GM12878 (cell line): Measurements from ENCODE around the gene ANP32D. TPM values are rescaled to one million over a fixed set of nuclear protein-coding genes. Genes with fewer than 3 reads are reported as not detected.

Experiments
- ASH2L ChIP-seq: fragments of 300-600, 200-600 bp; sonication (generic); IDR thresholded peaks from 2 replicates; pipeline ENCODE4 v1.6.1; 2017; ENCODE audit warnings: low read depth, mild to moderate bottlenecking, borderline replicate concordance
- BACH1 ChIP-seq: fragments of 450-650 bp; IDR thresholded peaks from 2 replicates; pipeline ENCODE4 v1.6.1; 2017; ENCODE audit warnings: mild to moderate bottlenecking, borderline replicate concordance
- CBFB ChIP-seq: IDR thresholded peaks from 2 replicates; pipeline ENCODE4 v1.6.1; 2016; ENCODE audit warnings: antibody characterized with exemption, low read depth
- CBX3 ChIP-seq: fragments of 200-600 bp; sonication (generic); IDR thresholded peaks from 2 replicates; pipeline ENCODE4 v1.6.1; 2016; ENCODE audit warnings: low read depth, borderline replicate concordance
- CBX5 ChIP-seq: sonication (generic); IDR thresholded peaks from 2 replicates; pipeline ENCODE4 v1.6.1; 2016; ENCODE audit warnings: low read depth, moderate library complexity, mild to moderate bottlenecking, inconsistent platforms
- E2F4 ChIP-seq: IDR thresholded peaks from 2 replicates; pipeline ENCODE4 v1.6.1; 2012; ENCODE audit warnings: low read depth, low read length, improper control_type of control experiment
- EED ChIP-seq: sonication (generic); IDR thresholded peaks from 2 replicates; pipeline ENCODE4 v1.6.1; 2016; ENCODE audit warnings: antibody characterized with exemption, low read depth
- EGR1 ChIP-seq, 2 experiments: IDR thresholded peaks; 1 replicate in 1 of 2; 2 replicates in 1 of 2; pipeline ENCODE4 v1.6.1; 2011 to 2012; ENCODE audit warnings: low read depth in 2 of 2, low read length in 2 of 2, borderline replicate concordance in 1 of 2, mild to moderate bottlenecking in 1 of 2, moderate library complexity in 1 of 2
- GABPA ChIP-seq: IDR thresholded peaks from 2 replicates; pipeline ENCODE4 v1.6.1; 2014; ENCODE audit warnings: antibody characterized with exemption, low read depth, mild to moderate bottlenecking, inconsistent platforms
- HDAC2 ChIP-seq: fragments of 200-600 bp; sonication (generic); IDR thresholded peaks from 2 replicates; pipeline ENCODE4 v1.6.1; 2017
- IKZF1 ChIP-seq: fragments of 450-650 bp; conservative IDR thresholded peaks from 2 replicates; pipeline ENCODE4 v1.6.1; 2017; ENCODE audit warnings: antibody characterized with exemption, mild to moderate bottlenecking
- JUND ChIP-seq: IDR thresholded peaks from 2 replicates; pipeline ENCODE4 v1.6.1; 2012; ENCODE audit warnings: low read depth, mild to moderate bottlenecking, low read length, improper control_type of control experiment, moderate library complexity
- MTA3 ChIP-seq: IDR thresholded peaks from 2 replicates; pipeline ENCODE4 v1.6.1; 2012; ENCODE audit warnings: low read length, inconsistent platforms, borderline replicate concordance
- MYB ChIP-seq: fragments of 150-350 bp; IDR thresholded peaks from 2 replicates; pipeline ENCODE4 v1.6.1; 2014; ENCODE audit warnings: mild to moderate bottlenecking, low read depth, low read length, borderline replicate concordance
- NFXL1 ChIP-seq: fragments of 450-650 bp; IDR thresholded peaks from 2 replicates; pipeline ENCODE4 v1.6.1; 2017; ENCODE audit warnings: antibody characterized with exemption, mild to moderate bottlenecking, borderline replicate concordance
- NKRF ChIP-seq: fragments of 450-650 bp; conservative IDR thresholded peaks from 2 replicates; pipeline ENCODE4 v1.6.1; 2017; ENCODE audit warnings: mild to moderate bottlenecking, moderate library complexity
- POU2F2 ChIP-seq: IDR thresholded peaks from 3 replicates; pipeline ENCODE4 v1.6.1; 2011; ENCODE audit warnings: low read depth, mild to moderate bottlenecking, low read length, borderline replicate concordance
- RB1 ChIP-seq: fragments of 450-650 bp; formaldehyde crosslinking; IDR thresholded peaks from 2 replicates; pipeline ENCODE4 v1.6.1; 2017; ENCODE audit warnings: mild to moderate bottlenecking, borderline replicate concordance
- RELB ChIP-seq: fragments of 450-650 bp; IDR thresholded peaks from 2 replicates; pipeline ENCODE4 v1.6.1; 2017; ENCODE audit warnings: low read depth, mild to moderate bottlenecking, moderate library complexity
- SMARCA5 ChIP-seq: fragments of 450-650 bp; IDR thresholded peaks from 2 replicates; pipeline ENCODE4 v1.6.1; 2017; ENCODE audit warnings: mild to moderate bottlenecking
- SMC3 ChIP-seq: IDR thresholded peaks from 2 replicates; pipeline ENCODE4 v1.6.1; 2011; ENCODE audit warnings: low read length, improper control_type of control experiment, borderline replicate concordance
- TAF1 ChIP-seq: IDR thresholded peaks from 2 replicates; pipeline ENCODE4 v1.6.1; 2011; ENCODE audit warnings: mild to moderate bottlenecking, low read depth, low read length, borderline replicate concordance
- TARDBP ChIP-seq: IDR thresholded peaks from 2 replicates; pipeline ENCODE4 v1.6.1; 2016; ENCODE audit warnings: borderline replicate concordance
- ZNF274 ChIP-seq: IDR thresholded peaks from one replicate; pipeline ENCODE4 v1.8.0; 2011; ENCODE audit not compliant: insufficient read length, insufficient read depth
- polyA plus RNA-seq, 11 experiments: library from polyadenylated mRNA; depleted of rRNA in 4 of 11; unstranded in 6 of 11; stranded (reverse) in 5 of 11; fragments of >200 nt; fragmentation: Nextera tagmentation in 4 of 11; fragmentation: Illumina TruSeq in 1 of 11; extraction: Ambion mirVana in 4 of 11; extraction: Trizol in 1 of 11; gene quantifications; 1 replicate in 1 of 11; 2 replicates in 10 of 11; pipeline versions ENCODE4 v1.2.1 to v1.2.3, GENCODE V29; 2011 to 2016; ENCODE audit warnings: inconsistent platforms in 2 of 11, missing spikeins in 2 of 11, low read depth in 1 of 11
- total RNA-seq, 4 experiments: library from RNA; depleted of rRNA in 3 of 4; stranded (reverse); fragments of >200 nt in 3 of 4; fragmentation: Illumina TruSeq in 1 of 4; extraction: Trizol in 1 of 4; gene quantifications; 2 replicates each; pipeline versions ENCODE4 v1.2.1 to v1.2.3, GENCODE V29; 2013 to 2021
- TF ChIP-seq, protein P1 (sequence below): fragments of 450-650 bp; IDR thresholded peaks from 2 replicates; pipeline ENCODE4 v1.6.1; 2018; ENCODE audit warnings: borderline replicate concordance, mild to moderate bottlenecking; ENCODE audit not compliant: partially characterized antibody

ANP32D gene
- total and polyA plus RNA-seq, 10 of the 15 experiments (the other 5 are each of a cell fraction or from before 2014, with no cell fraction given), result not detected

- TF ChIP-seq, protein P1, sequence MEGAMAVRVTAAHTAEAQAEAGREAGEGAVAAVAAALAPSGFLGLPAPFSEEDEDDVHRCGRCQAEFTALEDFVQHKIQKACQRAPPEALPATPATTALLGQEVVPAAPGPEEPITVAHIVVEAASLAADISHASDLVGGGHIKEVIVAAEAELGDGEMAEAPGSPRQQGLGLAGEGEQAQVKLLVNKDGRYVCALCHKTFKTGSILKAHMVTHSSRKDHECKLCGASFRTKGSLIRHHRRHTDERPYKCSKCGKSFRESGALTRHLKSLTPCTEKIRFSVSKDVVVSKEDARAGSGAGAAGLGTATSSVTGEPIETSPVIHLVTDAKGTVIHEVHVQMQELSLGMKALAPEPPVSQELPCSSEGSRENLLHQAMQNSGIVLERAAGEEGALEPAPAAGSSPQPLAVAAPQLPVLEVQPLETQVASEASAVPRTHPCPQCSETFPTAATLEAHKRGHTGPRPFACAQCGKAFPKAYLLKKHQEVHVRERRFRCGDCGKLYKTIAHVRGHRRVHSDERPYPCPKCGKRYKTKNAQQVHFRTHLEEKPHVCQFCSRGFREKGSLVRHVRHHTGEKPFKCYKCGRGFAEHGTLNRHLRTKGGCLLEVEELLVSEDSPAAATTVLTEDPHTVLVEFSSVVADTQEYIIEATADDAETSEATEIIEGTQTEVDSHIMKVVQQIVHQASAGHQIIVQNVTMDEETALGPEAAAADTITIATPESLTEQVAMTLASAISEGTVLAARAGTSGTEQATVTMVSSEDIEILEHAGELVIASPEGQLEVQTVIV, result no peak
- TF ChIP-seq E2F4 (no peak), CBX5 (no peak), HDAC2 (no peak), SMC3 (no peak), RB1 (no peak), NKRF (no peak), JUND (no peak), NFXL1 (no peak), POU2F2 (no peak), CBFB (peak; percentile 61; the same call in 1 of the 2 replicates), MTA3 (no peak), RELB (peak; percentile 69), IKZF1 (peak; percentile 54), CBX3 (no peak), EGR1 (IDR thresholded peaks at IDR 0.05; ENCODE audit: borderline replicate concordance in 1 of 2, low read depth in 2 of 2, low read length in 2 of 2) (no peak), GABPA (0 out of 2 replicates have a peak, but pooled peaks have one; percentile 27), ASH2L (no peak), BACH1 (no peak), TARDBP (no peak), MYB (no peak), ZNF274 (no peak), EED (no peak), SMARCA5 (no peak), TAF1 (no peak)
Observed at GRCh38 chr12:48512855-48513254, 40.5 kb downstream of the ANP32D start (continued).
